Measurements from ENCODE around the gene PAPSS2.

The PAPSS2 gene

GRCh38 chr10:87753995-87754866 lies 94.6 kb downstream of the PAPSS2 start:
- DNase-seq: no peak

GRCh38 chr10:87757685-87758084 lies 98.0 kb downstream of the PAPSS2 start:
- DNase-seq: no peak

- DNase-seq: no peak
Observed at GRCh38 chr10:87759551-87759950, 99.9 kb downstream of the PAPSS2 start.

- DNase-seq: no peak
Observed at GRCh38 chr10:87760195-87760905, 100.7 kb downstream of the PAPSS2 start.

- DNase-seq: no peak
Observed at GRCh38 chr10:87761153-87761552, 101.5 kb downstream of the PAPSS2 start.

- DNase-seq: no peak
Observed at GRCh38 chr10:87761892-87762291, 102.2 kb downstream of the PAPSS2 start.

GRCh38 chr10:87763086-87763861 lies 103.6 kb downstream of the PAPSS2 start:
- DNase-seq: peak; percentile 39

GRCh38 chr10:87764072-87764934 lies 104.6 kb downstream of the PAPSS2 start:
- DNase-seq: no peak

GRCh38 chr10:87765666-87766376 lies 106.1 kb downstream of the PAPSS2 start:
- no peak for DNase-seq

GRCh38 chr10:87767253-87767652 lies 107.6 kb downstream of the PAPSS2 start:
- DNase-seq: no peak

- peak; percentile 73 for DNase-seq
Observed at GRCh38 chr10:87771871-87772500, 112.3 kb downstream of the PAPSS2 start.

GRCh38 chr10:87775766-87776165 lies 116.1 kb downstream of the PAPSS2 start:
- no peak for DNase-seq

GRCh38 chr10:87776328-87776727 lies 116.7 kb downstream of the PAPSS2 start:
- DNase-seq: no peak

GRCh38 chr10:87781545-87781944 lies 121.9 kb downstream of the PAPSS2 start:
- no peak for DNase-seq

GRCh38 chr10:87782721-87783120 lies 123.0 kb downstream of the PAPSS2 start:
- DNase-seq: no peak

- no peak for DNase-seq
Observed at GRCh38 chr10:87786421-87786820, 126.7 kb downstream of the PAPSS2 start.

- no peak for DNase-seq
Observed at GRCh38 chr10:87790185-87790584, 130.5 kb downstream of the PAPSS2 start.

- no peak for DNase-seq
Observed at GRCh38 chr10:87794285-87794684, 134.6 kb downstream of the PAPSS2 start.
